Body of pancreas (tissue), 4 donors: ENCODE data around the gene FBXL7. TPM values are rescaled to one million over a fixed set of nuclear protein-coding genes. Genes with fewer than 3 reads are reported as not detected.

Source experiments
- ATAC-seq: fragments of 150-250 bp; one replicate; pipeline ENCODE4 v1.9.1; 2016
- DNase-seq, 4 donors: peaks; one replicate each; pipeline ENCODE4 v3.0.0-alpha.2; 2019
- H3K27ac ChIP-seq, 4 donors: fragments of 200-600 bp; sonication (generic); 1 replicate in 3 of 4; 2 replicates in 1 of 4; pipeline versions ENCODE4 v1.5.1 to v1.6.1; 2016 to 2019; ENCODE audit warnings: mild to moderate bottlenecking in 1 of 4, mixed read lengths in 1 of 4, moderate library complexity in 1 of 4
- H3K27me3 ChIP-seq, 2 donors: fragments of 200-600 bp; sonication (generic); one replicate each; pipeline ENCODE4 v1.6.0; 2016; ENCODE audit warnings: mild to moderate bottlenecking in 1 of 2
- H3K36me3 ChIP-seq, 2 donors: fragments of 200-600 bp; sonication (generic); replicated peaks in 1 of 2; 2 replicates each; pipeline ENCODE4 v1.5.1; 2016; ENCODE audit warnings: low read depth in 2 of 2; ENCODE audit not compliant: insufficient read depth in 1 of 2
- H3K4me1 ChIP-seq: fragments of 200-600 bp; sonication (generic); one replicate; pipeline ENCODE4 v1.6.0; 2016
- H3K4me3 ChIP-seq, 2 donors: fragments of 200-600 bp; sonication (generic); 1 replicate in 1 of 2; 2 replicates in 1 of 2; pipeline ENCODE4 v1.5.1; 2016 to 2019
- H3K9me3 ChIP-seq, 3 donors: fragments of 200-600 bp; sonication (generic); 1 replicate in 2 of 3; 2 replicates in 1 of 3; pipeline ENCODE4 v1.5.1; 2016
- CTCF ChIP-seq, 7 experiments: fragments of 450-650 bp in 4 of 7; fragments of 200-600 bp in 3 of 7; sonication (generic) in 3 of 7; IDR thresholded peaks; one replicate each; pipeline ENCODE4 v1.5.1; 2016 to 2019; ENCODE audit warnings: antibody characterized with exemption in 7 of 7
- POLR2A ChIP-seq, 3 donors: fragments of 450-650 bp; IDR thresholded peaks; one replicate each; pipeline ENCODE4 v1.6.1; 2016; ENCODE audit warnings: antibody characterized with exemption in 3 of 3, mild to moderate bottlenecking in 2 of 3
- WGBS, 2 donors: methylation state at CpG; one replicate each; pipeline ENCODE4 v1.1.5; 2017; 5-methylcytosine and 5-hydroxymethylcytosine counted together
- intact Hi-C: fragments of 100-400 bp; cut with DNase I; formaldehyde crosslinking; loops from one replicate; pipeline ENCODE4 v1.15.1; 2023
- total RNA-seq, 2 donors: library from RNA; depleted of rRNA; stranded (reverse); fragments of >200 nt; gene quantifications; one replicate each; pipeline ENCODE4 v1.1.0, GENCODE V29; 2016

FBXL7 gene
- total RNA-seq, 2 donors from 2014 or later: 3.1 to 4.0 TPM

- no peak overlapping the region for H3K4me3 ChIP-seq
- no peaks in the 10 kb centered on the region for H3K36me3 ChIP-seq
- no peaks in the 10 kb centered on the region for H3K9me3 ChIP-seq
- 41 to 54% methylated on average over 3 of the region's 3 CpGs for WGBS, 2 donors
- intact Hi-C loops: no loop called here
- no peaks in the 10 kb centered on the region for H3K27me3 ChIP-seq
- TF ChIP-seq CTCF (IDR thresholded peaks at IDR 0.05) (no peak), POLR2A (IDR thresholded peaks at IDR 0.05) (no peak)
- no peaks in the 10 kb centered on the region for H3K4me1 ChIP-seq
- ATAC-seq: no peak
- H3K27ac ChIP-seq: no peak overlapping the region
- no peak for DNase-seq
Measured at GRCh38 chr5:15476977-15477376, 23.0 kb upstream of the FBXL7 start.

- Histone ChIP-seq H3K27me3 (no peaks in the 10 kb centered on the region), H3K4me3 (no peak overlapping the region), H3K27ac (no peak overlapping the region), H3K36me3 (no peaks in the 10 kb centered on the region), H3K9me3 (no peaks in the 10 kb centered on the region), H3K4me1 (no peaks in the 10 kb centered on the region)
- WGBS, 2 donors: 39 to 44% methylated on average over 2 of the region's 2 CpGs
- DNase-seq: no peak
- intact Hi-C loops: no loop called here
- no peak for ATAC-seq
- TF ChIP-seq POLR2A (IDR thresholded peaks at IDR 0.05): no peak
- TF ChIP-seq CTCF (IDR thresholded peaks at IDR 0.05): no peak
Measured at GRCh38 chr5:15480436-15480835, 19.5 kb upstream of the FBXL7 start.

- Histone ChIP-seq H3K27me3 (no peaks in the 10 kb centered on the region), H3K4me1 (no peaks in the 10 kb centered on the region), H3K4me3 (no peak overlapping the region), H3K9me3 (no peaks in the 10 kb centered on the region), H3K27ac (no peak overlapping the region), H3K36me3 (no peaks in the 10 kb centered on the region)
- intact Hi-C loops: no loop called here
- 9 to 17% methylated on average over 4 of the region's 4 CpGs for WGBS, 2 donors
- ATAC-seq (no peak), DNase-seq (no peak)
- TF ChIP-seq POLR2A (IDR thresholded peaks at IDR 0.05): no peak
- TF ChIP-seq CTCF (IDR thresholded peaks at IDR 0.05): no peak
Measured at GRCh38 chr5:15483351-15484097, 16.5 kb upstream of the FBXL7 start.

- 36 to 49% methylated on average over 2 of the region's 2 CpGs for WGBS, 2 donors
- no peaks in the 10 kb centered on the region for H3K36me3 ChIP-seq
Measured at GRCh38 chr5:15487228-15487627, 12.8 kb upstream of the FBXL7 start.

More at GRCh38 chr5:15487228-15487627, 12.8 kb upstream of the FBXL7 start:
- intact Hi-C loops: no loop called here
- ATAC-seq (no peak), DNase-seq (no peak)
- Histone ChIP-seq H3K27ac (no peak overlapping the region), H3K4me3 (no peak overlapping the region), H3K27me3 (no peaks in the 10 kb centered on the region), H3K9me3 (no peaks in the 10 kb centered on the region), H3K4me1 (no peaks in the 10 kb centered on the region)
- TF ChIP-seq POLR2A (IDR thresholded peaks at IDR 0.05): no peak
- TF ChIP-seq CTCF (IDR thresholded peaks at IDR 0.05): no peak
